AML-193 (cell line): ENCODE results near the gene FOXC2.
A peak's percentile ranks its signal among the peaks of the same experiment; 100 is the strongest.

Source experiments
- DNase-seq, 2 experiments: peaks; one replicate each; lab custom pipeline; 2025; lab: John Stamatoyannopoulos, UW

FOXC2 gene

GRCh38 chr16:86556576-86556975, 10.1 kb upstream of the FOXC2 start:
- no peak for DNase-seq

- no peak for DNase-seq
These were observed 9.0 kb upstream of the FOXC2 start for GRCh38 chr16:86557587-86557986.

- DNase-seq = no peak
These were observed 8.1 kb upstream of the FOXC2 start for GRCh38 chr16:86558355-86559193.

- DNase-seq = no peak
These were observed 6.8 kb upstream of the FOXC2 start for GRCh38 chr16:86559802-86560305.

DNA sequence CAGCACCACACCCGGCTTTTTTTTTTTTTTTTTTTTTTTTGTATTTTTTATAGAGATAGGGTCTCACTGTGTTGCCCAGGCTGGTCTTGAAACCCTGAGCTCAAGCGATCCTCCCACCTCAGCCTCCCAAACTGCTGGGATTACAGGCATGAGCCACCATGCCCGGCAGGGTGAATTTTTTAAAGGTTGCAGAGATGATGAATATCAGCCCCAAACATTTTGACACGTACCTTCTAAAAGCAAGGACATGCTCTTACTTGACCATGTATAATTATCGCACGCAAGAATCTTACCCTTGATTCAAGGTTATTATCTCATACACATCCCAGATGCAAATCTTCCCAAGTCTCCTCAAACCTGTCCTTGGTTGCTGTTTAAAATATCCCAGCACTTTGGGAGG, 4.3 kb upstream of the FOXC2 start:
- DNase-seq = no peak

- peak; percentile 62 to 71 for DNase-seq
These were observed 2.9 kb upstream of the FOXC2 start for GRCh38 chr16:86563469-86564345.

DNA sequence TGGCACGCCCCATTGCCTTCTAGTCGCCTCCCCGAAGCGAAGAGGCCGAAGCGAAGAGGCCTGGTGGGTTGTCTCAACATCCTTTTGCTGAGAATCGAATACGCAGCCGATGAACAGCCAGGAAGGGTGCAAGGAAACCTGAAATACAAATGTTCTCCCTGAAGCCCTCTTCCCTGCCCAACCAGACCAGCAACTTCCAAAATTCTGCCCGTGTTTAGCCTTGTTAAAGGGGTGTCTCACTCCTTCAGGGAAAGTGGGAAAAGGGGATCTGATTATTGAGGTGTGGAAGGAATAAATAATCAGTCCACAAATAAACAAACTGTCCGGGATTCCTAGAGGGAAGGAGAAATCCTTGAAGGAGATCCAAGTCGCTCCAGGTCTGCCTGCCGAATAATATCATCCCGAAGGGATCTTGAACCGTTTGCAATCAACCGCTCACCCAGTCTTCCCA, 1.4 kb upstream of the FOXC2 start:
- DNase-seq = no peak

DNA sequence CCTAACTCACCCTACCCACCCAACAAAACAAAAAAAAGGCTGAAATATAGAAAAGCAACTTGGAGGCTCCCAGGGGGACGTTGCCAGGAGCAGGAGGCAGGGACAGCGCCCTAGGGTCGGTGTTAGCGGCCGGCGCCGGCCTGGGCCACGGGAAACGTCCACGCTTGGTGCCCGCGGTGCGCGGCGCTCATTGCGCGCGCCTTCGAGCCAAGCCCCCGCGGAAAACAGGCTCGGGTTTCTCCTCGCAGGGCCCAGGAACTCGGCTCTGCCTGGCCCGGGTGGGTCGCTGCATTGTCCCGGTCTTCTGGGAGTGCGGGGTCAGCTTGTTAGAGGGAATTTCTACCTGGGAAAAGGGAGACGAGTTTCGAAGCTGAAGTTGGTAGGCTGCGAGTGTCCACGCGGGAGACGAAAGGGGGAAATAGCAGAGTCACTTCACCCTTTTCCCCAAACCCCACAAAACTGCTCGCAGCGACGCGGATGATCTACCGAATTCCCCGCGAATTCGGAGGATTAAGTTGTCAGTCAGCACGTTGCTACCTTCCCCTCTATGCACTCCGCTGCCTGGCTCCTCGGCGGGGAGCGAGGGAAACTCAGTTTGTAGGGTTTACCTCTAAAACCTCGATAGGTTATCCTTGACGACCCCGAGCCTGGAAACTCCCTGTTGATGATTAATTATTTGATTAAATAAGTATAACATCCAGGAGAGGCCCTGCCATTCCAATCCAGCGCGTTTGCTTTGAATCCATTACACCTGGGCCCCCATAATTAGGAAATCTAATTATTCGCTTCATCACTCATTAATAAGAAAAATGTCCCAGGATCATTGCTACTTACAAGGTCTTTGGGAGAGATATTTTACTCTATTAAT, 751 bp upstream of the FOXC2 start:
- DNase-seq = no peak

GRCh38 chr16:86566966-86567700, 504 bp downstream of the FOXC2 start:
- no peak for DNase-seq

- no peak for DNase-seq
These were observed 1.3 kb downstream of the FOXC2 start for GRCh38 chr16:86567701-86568581.

DNA sequence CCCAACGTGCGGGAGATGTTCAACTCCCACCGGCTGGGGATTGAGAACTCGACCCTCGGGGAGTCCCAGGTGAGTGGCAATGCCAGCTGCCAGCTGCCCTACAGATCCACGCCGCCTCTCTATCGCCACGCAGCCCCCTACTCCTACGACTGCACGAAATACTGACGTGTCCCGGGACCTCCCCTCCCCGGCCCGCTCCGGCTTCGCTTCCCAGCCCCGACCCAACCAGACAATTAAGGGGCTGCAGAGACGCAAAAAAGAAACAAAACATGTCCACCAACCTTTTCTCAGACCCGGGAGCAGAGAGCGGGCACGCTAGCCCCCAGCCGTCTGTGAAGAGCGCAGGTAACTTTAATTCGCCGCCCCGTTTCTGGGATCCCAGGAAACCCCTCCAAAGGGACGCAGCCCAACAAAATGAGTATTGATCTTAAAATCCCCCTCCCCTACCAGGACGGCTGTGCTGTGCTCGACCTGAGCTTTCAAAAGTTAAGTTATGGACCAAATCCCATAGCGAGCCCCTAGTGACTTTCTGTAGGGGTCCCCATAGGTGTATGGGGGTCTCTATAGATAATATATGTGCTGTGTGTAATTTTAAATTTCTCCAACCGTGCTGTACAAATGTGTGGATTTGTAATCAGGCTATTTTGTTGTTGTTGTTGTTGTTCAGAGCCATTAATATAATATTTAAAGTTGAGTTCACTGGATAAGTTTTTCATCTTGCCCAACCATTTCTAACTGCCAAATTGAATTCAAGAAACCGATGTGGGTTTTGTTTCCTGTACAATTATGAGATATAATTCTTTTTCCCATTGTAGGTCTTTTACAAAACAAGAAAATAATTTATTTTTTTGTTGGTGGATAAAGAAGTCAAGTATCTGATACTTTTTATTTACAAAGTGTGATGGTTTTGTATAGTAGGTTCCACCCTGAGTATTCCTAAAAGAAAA, 2.3 kb downstream of the FOXC2 start:
- DNase-seq = no peak

GRCh38 chr16:86569701-86570447, 3.2 kb downstream of the FOXC2 start:
- no peak for DNase-seq

DNA sequence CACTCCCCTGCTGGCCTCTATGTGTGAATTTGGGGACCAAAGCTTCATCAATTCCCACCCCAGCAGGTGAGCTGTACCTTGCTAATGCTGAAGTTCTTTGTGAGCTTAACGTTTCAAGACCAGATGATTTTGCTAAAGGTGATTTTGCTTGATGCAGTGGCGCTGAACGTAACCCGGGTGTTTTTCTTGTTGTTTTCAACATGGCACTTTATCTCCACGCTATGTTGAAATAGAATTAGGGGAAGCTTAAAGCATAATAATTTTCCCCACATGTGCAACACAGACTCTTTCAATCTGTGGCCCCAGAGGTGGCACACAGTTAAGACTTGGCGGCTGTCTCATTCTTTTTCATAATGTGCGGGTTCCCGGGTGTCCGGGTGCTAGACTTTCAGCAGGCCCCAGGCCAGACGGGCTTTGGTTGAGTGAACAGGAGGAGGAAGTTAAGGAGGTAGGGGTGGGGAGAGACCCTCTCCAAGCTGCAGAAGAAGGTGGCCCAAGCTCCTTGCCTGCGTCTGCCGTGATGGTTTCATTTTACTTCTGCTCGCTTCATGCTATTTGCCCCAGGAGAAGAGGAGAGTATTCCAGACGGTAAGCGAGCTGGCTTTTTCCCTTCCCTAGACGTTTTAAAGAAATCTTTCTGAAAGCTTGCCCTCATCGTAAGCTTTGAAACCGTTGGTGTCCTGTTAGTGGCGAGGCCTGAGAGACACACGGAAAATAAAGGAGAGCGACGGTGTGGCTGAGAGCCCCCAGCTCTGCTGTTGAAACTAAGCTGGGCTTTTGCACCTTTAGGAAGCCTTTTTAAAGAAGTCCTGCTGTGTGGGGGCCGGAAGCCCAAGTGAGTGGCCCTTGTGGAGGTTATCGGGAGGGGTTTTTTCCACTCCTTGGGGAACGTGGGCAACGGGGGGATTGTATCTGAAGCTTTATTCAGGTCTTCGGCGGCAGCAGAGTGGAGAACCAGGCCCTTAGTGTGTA, 4.2 kb downstream of the FOXC2 start:
- no peak for DNase-seq

GRCh38 chr16:86571530-86571915, 4.9 kb downstream of the FOXC2 start:
- no peak for DNase-seq

- no peak for DNase-seq
These were observed 5.5 kb downstream of the FOXC2 start for GRCh38 chr16:86572041-86572521.

DNA sequence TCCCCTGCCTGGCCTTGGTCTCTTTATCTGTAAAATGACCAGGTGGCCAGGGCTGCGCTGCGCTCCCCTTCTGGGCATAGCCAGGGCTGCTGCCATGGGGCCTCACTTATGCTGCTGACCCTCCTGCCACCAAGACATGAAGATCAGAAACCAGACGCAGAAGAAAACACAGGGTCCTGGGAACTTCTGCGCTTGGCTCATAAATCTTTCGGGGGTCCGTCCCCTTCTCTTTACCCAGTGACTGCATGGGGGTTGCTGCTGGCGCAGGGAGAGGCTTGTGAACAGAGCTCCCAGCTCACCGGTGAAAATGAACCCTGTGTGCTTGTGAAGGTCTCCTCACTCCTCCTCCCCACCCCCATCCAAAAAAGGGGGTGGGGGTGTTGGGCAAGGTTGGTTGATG, 6.0 kb downstream of the FOXC2 start:
- DNase-seq = no peak

DNA sequence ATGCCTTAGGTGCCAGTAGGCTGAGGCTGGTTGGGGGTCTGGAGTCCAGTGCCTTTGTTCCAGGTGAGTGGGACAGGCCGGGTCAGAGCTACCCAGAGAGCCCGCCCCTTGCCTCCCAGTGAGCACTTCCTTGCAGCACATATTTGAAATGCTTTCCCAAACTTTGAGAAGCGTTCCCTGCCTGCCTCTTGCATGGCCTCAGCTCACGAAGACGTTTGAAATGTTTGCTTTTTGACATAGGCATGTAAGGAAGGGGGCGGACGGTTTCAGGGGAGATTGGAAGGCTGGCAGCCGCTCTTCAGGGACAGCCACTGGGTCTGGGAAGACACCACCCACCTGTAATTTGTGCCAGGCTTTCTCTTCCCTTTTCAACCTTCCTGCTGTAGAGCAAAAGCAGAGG, 6.6 kb downstream of the FOXC2 start:
- DNase-seq = no peak
